GM12878 (cell line): ENCODE results near the gene NTM. TPM values are rescaled to one million over a fixed set of nuclear protein-coding genes. Genes with fewer than 3 reads are reported as not detected.

Experiments used
- ATAC-seq: fragments of 200-7000 bp; cut with Tn5 transposase; 3 replicates; pipeline ENCODE4 v1.9.1; 2020; ENCODE audit warnings: mild to moderate bottlenecking, moderate library complexity
- BruUV-seq: library from RNA; stranded (reverse); fragments of 400-500 nt; replicated peaks from 2 replicates; lab custom pipeline; 2021; lab: Mats Ljungman, UMichigan
- CTCF ChIA-PET: fragments of 300-600 bp; sonication (Branson Sonifier 250); formaldehyde crosslinking; extraction: SDS; loops from one replicate; lab custom pipeline; 2021; ENCODE audit warnings: inconsistent platforms; lab: Yijun Ruan, JAX
- POLR2A ChIA-PET: fragments of 350-600 bp; formaldehyde crosslinking; extraction: SDS; loops from one replicate; lab custom pipeline; 2021; ENCODE audit warnings: inconsistent platforms; lab: Charles Lee
- RAD21 ChIA-PET: fragments of 300-600 bp; sonication (Branson Sonifier 250); formaldehyde crosslinking; loops from one replicate; lab custom pipeline; 2023; ENCODE audit warnings: antibody characterized with exemption; ENCODE audit not compliant: unreplicated experiment; lab: Charles Lee
- SMC1A ChIA-PET: fragments of 300-600 bp; sonication (Branson Sonifier 250); formaldehyde crosslinking; loops from one replicate; lab custom pipeline; 2023; ENCODE audit not compliant: unreplicated experiment, uncharacterized antibody; lab: Charles Lee
- DNase-seq: peaks from one replicate; pipeline ENCODE4 v3.0.0-alpha.2; 2011; ENCODE audit warnings: low read depth, low spot score
- FAIRE-seq: peaks from 3 replicates; lab custom pipeline; 2011; peaks lifted over from hg19 to GRCh38; lab: Jason Lieb, UNC
- H2AFZ ChIP-seq: 2 replicates; pipeline ENCODE4 v1.6.0; 2011; ENCODE audit warnings: low read depth, low read length, control low read depth; ENCODE audit not compliant: control insufficient read depth
- H3K27ac ChIP-seq: 2 replicates; pipeline ENCODE4 v1.5.1; 2011; ENCODE audit warnings: control low read depth; ENCODE audit not compliant: control insufficient read depth, insufficient read depth
- H3K27me3 ChIP-seq, 2 experiments: replicated peaks in 1 of 2; 2 replicates each; pipeline versions ENCODE4 v1.6.0 to v1.6.1; 2011; ENCODE audit warnings: low read length in 1 of 2; ENCODE audit not compliant: control insufficient read depth in 2 of 2, insufficient read depth in 2 of 2
- H3K36me3 ChIP-seq, 2 experiments: 2 replicates each; pipeline ENCODE4 v1.5.1; 2011; ENCODE audit warnings: low read length in 1 of 2; ENCODE audit not compliant: control insufficient read depth in 2 of 2, insufficient read depth in 2 of 2
- H3K4me1 ChIP-seq: 2 replicates; pipeline ENCODE4 v1.6.1; 2011; ENCODE audit warnings: mild to moderate bottlenecking, low read length, moderate library complexity, mixed read lengths; ENCODE audit not compliant: control insufficient read depth, insufficient read depth
- H3K4me2 ChIP-seq: 2 replicates; pipeline ENCODE4 v1.6.0; 2011; ENCODE audit warnings: control low read depth; ENCODE audit not compliant: control insufficient read depth, insufficient read depth
- H3K4me3 ChIP-seq: fragments of 200-600 bp; sonication (generic); 2 replicates; pipeline ENCODE4 v1.5.1; 2016
- H3K79me2 ChIP-seq: 2 replicates; pipeline ENCODE4 v1.6.0; 2011; ENCODE audit warnings: low read length; ENCODE audit not compliant: control insufficient read depth, insufficient read depth
- H3K9ac ChIP-seq: 2 replicates; pipeline ENCODE4 v1.8.0; 2011; ENCODE audit warnings: low read length, control low read depth, mixed read lengths; ENCODE audit not compliant: control insufficient read depth, insufficient read depth
- H3K9me3 ChIP-seq: replicated peaks from 3 replicates; pipeline ENCODE4 v1.5.1; 2011; ENCODE audit warnings: mild to moderate bottlenecking, low read length; ENCODE audit not compliant: control insufficient read depth, insufficient read depth
- H4K20me1 ChIP-seq: 2 replicates; pipeline ENCODE4 v1.6.0; 2011; ENCODE audit not compliant: control insufficient read depth, insufficient read depth
- MEF2A ChIP-seq: IDR thresholded peaks from 2 replicates; pipeline ENCODE4 v1.6.1; 2011; ENCODE audit warnings: low read depth, mild to moderate bottlenecking, low read length, moderate library complexity; ENCODE audit not compliant: insufficient read depth
- NR2C2 ChIP-seq: IDR thresholded peaks from 2 replicates; pipeline ENCODE4 v1.6.1; 2011; ENCODE audit warnings: borderline replicate concordance, low read depth; ENCODE audit not compliant: control insufficient read depth, insufficient read length
- SMC3 ChIP-seq: IDR thresholded peaks from 2 replicates; pipeline ENCODE4 v1.6.1; 2011; ENCODE audit warnings: low read length, improper control_type of control experiment, borderline replicate concordance
- SP1 ChIP-seq: IDR thresholded peaks from one replicate; pipeline ENCODE4 v1.6.1; 2011; ENCODE audit warnings: low read depth, low read length
- YBX1 ChIP-seq: fragments of 450-650 bp; IDR thresholded peaks from 2 replicates; pipeline ENCODE4 v1.6.1; 2016; ENCODE audit warnings: antibody characterized with exemption
- WGBS: methylation state at CpG from one replicate; pipeline ENCODE4 v1.1.6; 2016; ENCODE audit warnings: low lambda C conversion rate; ENCODE audit not compliant: insufficient replicate concordance, insufficient coverage; ENCODE audit errors: missing lambda C conversion rate; 5-methylcytosine and 5-hydroxymethylcytosine counted together
- in situ Hi-C: fragments of 300-500 bp; cut with MboI; formaldehyde crosslinking; loops from 9 replicates; pipeline ENCODE4 v1.14.3; 2018; ENCODE audit warnings: mixed read lengths
- intact Hi-C: fragments of 100-400 bp; cut with micrococcal nuclease; formaldehyde crosslinking; loops from one replicate; pipeline ENCODE4 v1.14.2; 2022; ENCODE audit not compliant: unreplicated experiment
- polyA plus RNA-seq, 11 experiments: library from polyadenylated mRNA; depleted of rRNA in 4 of 11; unstranded in 6 of 11; stranded (reverse) in 5 of 11; fragments of >200 nt; fragmentation: Nextera tagmentation in 4 of 11; fragmentation: Illumina TruSeq in 1 of 11; extraction: Ambion mirVana in 4 of 11; extraction: Trizol in 1 of 11; gene quantifications; 1 replicate in 1 of 11; 2 replicates in 10 of 11; pipeline versions ENCODE4 v1.2.1 to v1.2.3, GENCODE V29; 2011 to 2016; ENCODE audit warnings: inconsistent platforms in 2 of 11, missing spikeins in 2 of 11, low read depth in 1 of 11
- total RNA-seq, 4 experiments: library from RNA; depleted of rRNA in 3 of 4; stranded (reverse); fragments of >200 nt in 3 of 4; fragmentation: Illumina TruSeq in 1 of 4; extraction: Trizol in 1 of 4; gene quantifications; 2 replicates each; pipeline versions ENCODE4 v1.2.1 to v1.2.3, GENCODE V29; 2013 to 2021

The NTM gene
- total and polyA plus RNA-seq, 10 of the 15 experiments (the other 5 are each of a cell fraction or from before 2014, with no cell fraction given), result not detected

GRCh38 chr11:131957875-131958274 is 587.5 kb downstream of the NTM start (continued):
- TF ChIP-seq NR2C2, result no peak

- Histone ChIP-seq H3K27ac (no peak overlapping the region), H3K4me2 (no peak overlapping the region), H4K20me1 (no peaks in the 10 kb centered on the region), H3K36me3 (no peaks in the 10 kb centered on the region), H3K4me1 (no peaks in the 10 kb centered on the region), H2AFZ (no peak overlapping the region), H3K9ac (no peak overlapping the region), H3K4me3 (no peak overlapping the region), H3K27me3 (peaks cover 0 to 4% of the 10 kb centered on the region in 2 experiments; a peak in 2 of 4 replicates), H3K9me3 (no peaks in the 10 kb centered on the region), H3K79me2 (no peaks in the 10 kb centered on the region)
- intact Hi-C loops (no loop called here), in situ Hi-C loops (no loop called here)
- SMC1A ChIA-PET, result no interaction called here
- POLR2A ChIA-PET, result no interaction called here
- 2% methylated on average over 7 of the region's 7 CpGs for WGBS
- TF ChIP-seq MEF2A, result no peak
- no peak for TF ChIP-seq SP1
- no peak for TF ChIP-seq SMC3
- TF ChIP-seq YBX1, result no peak
- ATAC-seq (no peak), DNase-seq (no peak), FAIRE-seq (no peak)
- no TSS peak for BruUV-seq
- CTCF ChIA-PET, result no interaction called here
- RAD21 ChIA-PET, result no interaction called here
Observed at GRCh38 chr11:131962818-131963217, 592.4 kb downstream of the NTM start.
